Keratinocyte (primary cell): ENCODE measurements around the gene MYLK3.

ENCODE experiments used
- CTCF ChIP-seq, 3 experiments: IDR thresholded peaks in 1 of 3; conservative IDR thresholded peaks in 1 of 3; optimal IDR thresholded peaks in 1 of 3; 2 replicates in 2 of 3; 3 replicates in 1 of 3; pipeline versions ENCODE3 to v1.5.1; 2011; ENCODE audit warnings: low read length in 3 of 3, mild to moderate bottlenecking in 3 of 3, moderate library complexity in 2 of 3, control low read depth in 1 of 3, inconsistent platforms in 1 of 3; ENCODE audit not compliant: insufficient read depth in 2 of 3; ENCODE audit errors: extremely low read depth in 1 of 3
- EZH2 ChIP-seq: IDR thresholded peaks from one replicate; pipeline ENCODE4 v1.6.1; 2012; ENCODE audit warnings: inconsistent platforms, mild to moderate bottlenecking, low read length, moderate library complexity

- no peak for TF ChIP-seq EZH2
- TF ChIP-seq CTCF (optimal IDR thresholded peaks at IDR 0.05 in 1 of 3, IDR thresholded peaks at IDR 0.05 in 1 of 3, conservative IDR thresholded peaks at IDR 0.05 in 1 of 3; ENCODE audit: extremely low read depth in 1 of 3, insufficient read depth in 2 of 3, low read length in 3 of 3), result no peak
Measured at GRCh38 chr16:46721885-46722284, 26.3 kb downstream of the MYLK3 start.
